D721Med (cell line): Measurements from ENCODE around the gene PRR5L.

Experiments
- DNase-seq: peaks from one replicate; pipeline ENCODE4 v3.0.0; 2011; ENCODE audit warnings: low spot score; ENCODE audit not compliant: insufficient read length
- FAIRE-seq: peaks from 2 replicates; lab custom pipeline; 2011; peaks lifted over from hg19 to GRCh38; lab: Jason Lieb, UNC
- CTCF ChIP-seq: IDR thresholded peaks from 2 replicates; pipeline ENCODE4 v1.5.1; 2012; ENCODE audit warnings: mild to moderate bottlenecking, control low read depth; ENCODE audit not compliant: insufficient read depth; ENCODE audit errors: missing control alignments

The PRR5L gene

DNA sequence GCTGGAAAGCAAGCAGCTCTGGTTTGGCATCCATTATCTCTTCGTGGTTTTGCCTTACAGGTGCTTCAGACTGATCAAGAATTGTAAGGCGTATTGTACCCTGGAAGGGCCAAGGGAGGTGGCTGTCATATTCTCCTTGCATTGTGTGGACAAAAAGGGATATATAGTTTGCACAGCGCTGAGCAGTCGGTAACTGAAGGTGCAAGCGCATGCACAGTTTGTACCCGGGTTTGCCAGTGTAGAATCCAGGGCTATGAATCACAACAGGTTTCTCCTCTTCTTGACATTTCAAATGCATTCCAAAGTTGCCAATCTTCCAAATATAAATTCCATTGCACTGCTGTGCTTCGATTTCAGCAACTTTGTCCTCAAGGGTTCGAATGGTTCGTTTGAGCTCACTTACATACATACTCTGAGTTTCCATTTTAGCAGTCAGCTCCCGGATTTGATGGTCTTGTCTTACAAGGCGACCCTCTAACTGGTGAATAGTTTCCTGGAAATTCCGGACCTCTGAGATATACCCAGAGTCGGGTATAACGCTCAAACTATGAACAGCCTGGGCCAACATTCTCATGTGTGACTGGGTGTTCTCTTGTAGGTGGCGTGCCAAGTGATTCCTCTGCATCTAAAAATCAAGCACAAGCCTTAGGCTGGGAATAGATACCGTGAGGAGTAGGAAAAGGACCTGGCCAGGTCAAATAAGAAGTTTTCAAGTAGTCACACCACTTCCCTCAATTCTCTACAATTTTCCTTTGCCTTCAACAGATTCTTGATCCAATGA lies 194.1 kb downstream of the PRR5L start:
- no peak for TF ChIP-seq CTCF
- no peak for DNase-seq
- FAIRE-seq = no peak

DNA sequence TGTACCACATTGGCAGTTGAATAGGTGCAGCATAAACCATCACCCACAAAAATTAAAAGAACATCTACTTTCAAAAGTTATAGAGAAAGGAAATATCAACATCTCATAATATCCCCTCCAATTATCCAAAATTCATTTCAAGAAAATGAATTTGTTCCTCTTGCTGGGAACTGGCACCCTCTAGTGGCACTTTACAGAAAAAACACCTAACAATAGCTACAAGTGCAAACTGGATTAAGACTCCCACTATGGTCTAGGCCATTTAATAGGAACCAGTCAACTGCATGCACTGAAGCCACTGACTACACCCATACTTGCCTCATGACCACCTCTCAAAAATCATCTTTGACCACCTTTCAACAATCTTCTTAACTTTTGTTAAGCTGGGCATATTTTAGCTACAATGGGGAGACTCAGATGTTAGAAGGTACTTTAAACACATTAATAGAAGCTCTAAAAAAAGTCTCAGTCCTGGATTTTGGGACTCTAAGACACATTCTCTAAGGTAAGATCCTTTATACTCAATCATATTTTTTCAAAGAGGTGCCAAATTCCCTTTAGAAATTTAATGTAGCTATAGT lies 196.7 kb downstream of the PRR5L start:
- TF ChIP-seq CTCF = peak; percentile 86
- peak; percentile 71 for FAIRE-seq

GRCh38 chr11:36493332-36493731 lies 197.2 kb downstream of the PRR5L start:
- no peak for FAIRE-seq
- no peak for TF ChIP-seq CTCF
- DNase-seq = no peak

More for the DNA sequence above, 196.7 kb downstream of the PRR5L start:
- no peak for DNase-seq

GRCh38 chr11:36498721-36499120 lies 202.6 kb downstream of the PRR5L start:
- TF ChIP-seq CTCF = no peak
- FAIRE-seq = no peak
- DNase-seq = no peak

DNA sequence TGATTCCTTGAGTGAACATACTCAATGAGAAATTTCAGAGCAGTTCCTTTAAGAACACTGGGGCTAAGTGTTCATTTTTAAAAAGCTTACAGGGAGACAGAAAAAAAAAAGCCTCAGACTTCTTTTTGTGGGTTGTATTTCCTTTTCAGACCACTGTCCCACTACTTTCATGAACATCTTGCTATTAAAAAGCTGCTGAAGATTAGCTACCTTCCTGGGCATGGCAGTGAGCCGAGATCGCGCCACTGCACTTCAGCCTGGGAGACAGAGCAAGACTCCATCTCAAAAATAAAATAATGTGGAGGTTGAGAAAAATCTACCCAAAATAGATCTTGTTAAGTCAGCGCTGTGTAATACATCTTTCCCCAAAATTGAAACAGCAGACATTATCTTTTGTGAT lies 203.2 kb downstream of the PRR5L start:
- DNase-seq (no peak), FAIRE-seq (no peak)
- no peak for TF ChIP-seq CTCF

DNA sequence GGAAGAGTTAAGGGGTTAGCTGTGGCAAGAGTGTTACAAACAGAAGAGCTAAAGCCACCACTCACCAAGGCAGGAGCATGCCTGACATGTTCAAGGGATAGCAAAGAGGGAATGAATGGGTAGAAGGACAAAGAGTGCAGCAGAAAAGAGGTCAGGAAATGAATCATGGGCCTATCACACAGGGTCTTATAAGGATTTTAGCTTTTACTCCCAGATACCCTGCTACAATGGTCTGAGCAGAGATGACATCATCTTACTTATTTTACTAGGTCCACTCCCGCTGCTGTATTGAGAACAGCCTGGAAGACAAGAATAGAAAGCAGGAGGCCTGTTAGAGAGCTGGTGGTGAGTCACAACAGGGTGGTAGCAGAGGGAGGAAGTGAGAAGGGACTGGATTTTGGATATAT lies 204.2 kb downstream of the PRR5L start:
- TF ChIP-seq CTCF = no peak
- FAIRE-seq = no peak
- no peak for DNase-seq

DNA sequence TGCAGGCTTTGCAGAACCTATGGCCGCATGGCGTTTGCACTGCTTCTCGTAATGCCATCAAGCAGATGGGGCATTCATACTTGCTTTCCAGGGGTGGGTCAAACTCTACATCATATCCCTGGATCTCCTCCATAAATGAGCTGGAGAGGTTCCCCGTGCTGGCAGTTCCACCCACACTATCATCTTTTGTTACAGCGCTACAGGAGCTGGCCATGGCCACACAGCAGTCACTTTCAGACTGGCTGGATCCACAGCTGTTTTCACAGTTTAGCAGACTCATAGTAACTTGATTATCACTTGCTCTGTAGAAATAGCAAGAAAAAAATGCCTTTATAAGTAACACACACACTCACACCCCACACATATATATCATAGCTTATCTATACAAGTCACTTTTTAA lies 205.1 kb downstream of the PRR5L start:
- no peak for FAIRE-seq
- DNase-seq = no peak
- TF ChIP-seq CTCF = no peak
